SH-SY5Y (cell line): Measurements from ENCODE around the gene MCM7.

Source experiments
- GATA2 ChIP-seq: IDR thresholded peaks from 2 replicates; pipeline ENCODE4 v1.6.1; 2011; ENCODE audit warnings: mild to moderate bottlenecking, low read depth, low read length
- GATA3 ChIP-seq: IDR thresholded peaks from 2 replicates; pipeline ENCODE4 v1.6.1; 2011; ENCODE audit warnings: low read depth, mild to moderate bottlenecking, low read length, moderate library complexity

Gene MCM7

DNA sequence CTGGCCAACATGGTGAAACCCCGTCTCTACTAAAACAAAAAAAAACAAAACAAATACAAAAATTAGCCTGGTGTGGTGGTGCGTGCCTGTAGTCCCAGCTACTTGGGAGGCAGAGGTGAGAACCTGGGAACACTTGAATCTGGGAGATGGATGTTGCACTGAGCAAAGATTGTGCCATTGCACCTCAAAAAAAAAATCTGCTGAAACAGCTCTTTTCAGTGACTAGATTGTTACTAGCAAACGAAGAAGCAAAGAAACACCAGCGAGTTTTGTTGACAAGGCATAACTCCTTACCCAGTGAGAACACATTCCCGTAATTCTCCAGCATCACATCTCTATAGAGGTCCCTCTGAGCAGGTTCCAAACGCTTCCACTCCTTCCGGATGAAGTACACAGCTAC lies 26.4 kb downstream of the MCM7 start:
- no peak for TF ChIP-seq GATA2
- no peak for TF ChIP-seq GATA3

DNA sequence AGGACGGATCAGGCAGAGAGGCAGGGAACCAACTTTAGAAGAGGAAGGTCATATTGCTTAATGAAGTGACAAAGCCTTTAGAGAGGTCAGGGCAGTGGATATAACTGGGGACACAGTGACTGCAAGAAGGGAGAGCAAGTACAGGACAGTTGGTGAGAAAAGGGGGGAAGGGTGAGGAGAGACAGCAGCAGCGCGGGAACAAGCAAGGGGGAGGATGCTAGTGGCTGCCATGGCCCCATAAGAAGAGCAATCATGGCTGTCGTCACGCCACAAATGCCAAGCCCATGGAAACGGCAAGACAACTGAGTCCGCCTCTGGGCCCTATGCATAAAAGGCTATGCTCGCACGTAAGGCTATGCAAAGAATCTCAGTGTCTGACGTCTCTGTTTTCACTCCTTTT lies 28.7 kb downstream of the MCM7 start:
- TF ChIP-seq GATA2 (no peak), GATA3 (no peak)

DNA sequence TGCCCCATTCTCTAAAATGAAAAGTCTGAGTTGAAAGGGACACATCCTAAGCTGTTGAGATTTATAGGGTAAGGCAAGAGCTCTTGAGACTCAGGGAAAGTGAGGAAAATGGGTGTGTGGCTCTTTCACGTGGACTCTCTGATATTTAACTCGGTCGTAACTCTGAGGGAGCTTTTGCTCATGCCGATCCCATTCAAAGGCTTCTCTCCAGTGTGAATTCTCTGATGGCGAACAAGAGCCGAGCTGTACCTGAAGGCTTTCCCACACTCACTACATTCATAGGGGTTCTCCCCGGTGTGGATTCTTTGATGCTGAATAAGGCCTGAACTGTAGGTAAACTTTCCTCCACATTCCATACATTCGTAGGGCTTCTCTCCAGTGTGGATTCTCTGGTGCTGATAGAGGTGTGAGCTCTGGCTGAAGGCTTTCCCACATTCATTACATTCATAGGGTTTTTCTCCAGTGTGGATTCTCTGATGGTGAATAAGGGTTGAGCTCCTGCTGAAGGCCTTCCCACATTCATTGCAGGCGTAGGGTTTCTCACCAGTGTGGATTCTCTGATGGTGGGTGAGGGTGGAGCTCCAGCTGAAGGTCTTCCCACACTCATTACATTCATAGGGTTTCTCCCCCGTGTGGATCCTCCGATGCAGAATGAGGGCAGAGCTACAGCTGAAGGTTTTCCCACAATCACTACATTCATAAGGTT lies 30.0 kb downstream of the MCM7 start:
- TF ChIP-seq GATA3 (no peak), GATA2 (no peak)

DNA sequence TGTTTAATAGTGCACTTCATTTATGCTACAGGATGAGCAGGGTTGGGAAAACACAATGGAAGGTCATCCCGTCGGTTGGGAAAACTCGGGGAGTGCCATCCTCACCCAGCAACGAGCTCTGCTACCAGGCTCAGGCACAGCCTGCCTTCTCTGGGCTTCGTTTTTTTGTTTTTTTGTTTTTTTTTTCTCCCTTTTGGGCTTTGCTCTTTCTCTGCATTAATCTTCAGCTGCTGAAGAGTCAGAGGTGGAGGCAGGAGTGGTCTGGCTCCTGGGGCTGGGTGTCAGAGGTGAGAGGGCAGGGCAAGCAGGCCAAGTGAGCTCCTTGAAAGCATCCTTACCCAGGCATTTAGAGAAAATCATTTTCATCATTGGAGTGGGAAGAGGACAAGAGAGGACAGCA lies 31.2 kb downstream of the MCM7 start:
- TF ChIP-seq GATA3 (no peak), GATA2 (no peak)

DNA sequence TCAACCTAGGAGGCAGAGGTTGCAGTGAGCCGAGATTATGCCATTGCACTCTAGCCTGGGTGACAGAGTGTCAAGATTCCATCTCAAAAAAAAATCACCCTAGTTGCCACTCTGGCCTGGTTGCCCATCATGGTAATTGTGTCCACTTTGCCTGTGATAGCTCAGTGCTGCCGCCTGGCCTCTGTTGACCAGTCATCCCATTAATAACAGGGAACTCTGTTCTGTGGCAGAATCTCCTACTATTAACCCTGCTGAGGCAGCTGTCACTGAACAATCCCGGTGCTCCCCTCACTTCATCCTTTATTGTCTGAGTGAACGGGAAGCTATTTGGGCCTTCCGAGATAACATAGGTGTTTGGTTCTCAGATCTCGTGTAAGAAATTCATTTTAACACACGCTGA lies 34.2 kb downstream of the MCM7 start:
- no peak for TF ChIP-seq GATA3
- TF ChIP-seq GATA2 = no peak

DNA sequence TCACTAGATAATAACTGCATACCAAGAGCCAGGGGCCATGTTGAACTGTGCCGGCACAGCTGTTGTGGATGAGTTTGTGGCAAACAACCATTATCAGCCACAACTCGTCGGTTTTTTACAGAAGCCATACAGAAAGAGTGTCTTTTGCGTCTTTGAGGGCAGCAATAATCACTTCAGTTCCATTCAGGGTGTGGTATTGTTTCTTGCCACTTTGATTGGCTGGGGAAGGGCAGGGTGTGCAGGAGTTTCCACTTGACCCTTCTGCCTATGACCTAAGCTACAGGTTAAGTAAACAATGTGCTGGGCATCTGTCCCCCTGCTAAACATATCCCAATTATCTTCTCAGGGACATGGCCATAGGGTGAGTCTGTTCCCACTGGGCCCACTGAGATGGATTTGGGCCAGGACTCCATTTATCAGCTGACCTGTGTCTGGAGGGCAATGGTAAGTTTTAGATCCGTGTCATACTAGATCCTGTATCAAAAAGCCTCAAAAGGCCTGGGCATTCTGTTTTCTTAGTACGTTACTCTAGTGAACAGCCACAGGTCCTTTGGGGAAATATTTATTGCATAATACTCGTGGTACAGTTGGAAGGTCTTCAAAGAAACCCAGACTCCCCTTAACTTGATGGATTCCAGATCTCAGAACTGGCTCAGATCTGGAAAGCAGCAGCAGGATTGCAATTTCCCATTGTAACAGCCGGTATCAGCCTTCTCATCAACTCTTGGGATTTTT lies 35.6 kb downstream of the MCM7 start:
- TF ChIP-seq GATA3 (no peak), GATA2 (peak; percentile 63; the same call in 1 of the 2 replicates)

DNA sequence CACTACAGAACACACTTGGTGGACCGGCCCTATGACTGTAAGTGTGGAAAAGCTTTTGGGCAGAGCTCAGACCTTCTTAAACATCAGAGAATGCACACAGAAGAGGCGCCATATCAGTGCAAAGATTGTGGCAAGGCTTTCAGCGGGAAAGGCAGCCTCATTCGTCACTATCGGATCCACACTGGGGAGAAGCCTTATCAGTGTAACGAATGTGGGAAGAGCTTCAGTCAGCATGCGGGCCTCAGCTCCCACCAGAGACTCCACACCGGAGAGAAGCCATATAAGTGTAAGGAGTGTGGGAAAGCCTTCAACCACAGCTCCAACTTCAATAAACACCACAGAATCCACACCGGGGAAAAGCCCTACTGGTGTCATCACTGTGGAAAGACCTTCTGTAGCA lies 37.0 kb downstream of the MCM7 start:
- no peak for TF ChIP-seq GATA3
- TF ChIP-seq GATA2 = no peak

DNA sequence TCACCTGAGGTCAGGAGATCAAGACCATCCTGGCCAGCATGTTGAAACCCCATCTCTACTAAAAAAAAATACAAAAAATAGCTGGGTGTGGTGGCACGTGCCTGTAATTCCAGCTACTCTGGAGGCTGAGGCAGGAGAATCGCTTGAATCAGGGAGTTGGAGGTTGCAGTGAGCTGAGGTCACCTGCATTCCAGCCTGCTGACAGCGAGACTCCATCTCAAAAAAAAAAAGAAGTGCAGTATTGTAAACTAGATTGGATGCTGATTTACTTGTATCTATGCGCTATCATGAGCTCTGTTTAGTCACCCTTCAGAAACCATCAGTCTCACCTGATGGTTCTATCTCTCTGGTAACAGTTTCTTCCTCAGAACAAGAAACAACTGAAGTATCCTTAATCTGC lies 37.8 kb downstream of the MCM7 start:
- no peak for TF ChIP-seq GATA3
- TF ChIP-seq GATA2 = no peak

DNA sequence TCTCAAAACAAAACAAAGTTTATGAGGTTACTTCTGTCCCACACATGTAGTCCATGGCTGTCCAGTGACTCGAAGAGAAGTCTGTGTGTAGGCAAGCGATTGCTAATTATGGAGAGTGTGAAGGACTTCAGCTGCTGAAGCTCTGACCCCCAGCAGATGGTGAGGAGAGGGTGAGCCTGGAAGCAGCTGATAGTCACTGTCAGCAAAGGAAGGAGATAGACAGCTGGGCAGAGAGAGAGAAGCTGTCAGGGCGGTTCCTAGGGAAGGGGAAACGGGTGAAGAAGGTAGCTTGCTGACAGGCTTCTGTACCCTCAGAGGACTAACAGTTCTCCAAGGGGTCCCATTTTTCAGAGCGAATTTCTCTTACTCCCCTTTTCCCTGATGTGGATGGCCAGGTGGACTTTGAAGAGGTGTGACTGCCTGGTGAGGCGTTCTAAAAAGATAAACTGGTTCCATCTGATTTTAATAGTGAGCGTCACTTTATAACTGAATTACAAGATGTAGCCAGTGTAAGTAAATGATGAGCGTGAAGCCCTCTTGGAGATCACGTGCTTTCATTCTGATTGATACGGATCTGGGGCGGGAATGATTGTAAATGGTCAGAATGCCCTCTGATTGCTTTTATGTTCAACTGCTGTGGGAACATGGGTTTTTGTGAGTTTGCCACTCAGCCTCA lies 39.5 kb downstream of the MCM7 start:
- no peak for TF ChIP-seq GATA3
- no peak for TF ChIP-seq GATA2

DNA sequence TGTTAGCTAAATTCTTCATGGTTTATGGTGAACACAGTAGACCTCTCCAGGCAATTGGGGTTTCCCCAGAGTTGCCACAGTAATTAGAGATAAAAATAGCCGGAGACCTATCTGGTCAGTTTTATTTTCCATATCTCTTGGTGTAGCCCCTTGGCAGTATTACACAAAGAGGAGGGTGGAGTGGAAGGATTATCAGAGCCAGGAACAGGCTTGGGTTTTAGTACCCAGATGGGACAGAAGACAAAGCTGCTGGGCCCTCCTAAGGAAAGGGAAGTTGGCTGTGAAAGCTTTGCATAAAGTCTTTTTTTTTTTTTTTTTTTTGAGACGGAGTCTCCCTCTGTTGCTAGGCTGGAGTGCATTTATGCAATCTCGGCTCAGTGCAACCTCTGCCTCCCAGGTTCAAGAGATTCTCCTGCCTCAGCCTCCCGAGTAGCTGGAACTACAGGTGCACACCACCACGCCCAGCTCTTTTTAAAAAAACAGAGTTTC lies 41.9 kb downstream of the MCM7 start:
- no peak for TF ChIP-seq GATA3
- TF ChIP-seq GATA2 = no peak

DNA sequence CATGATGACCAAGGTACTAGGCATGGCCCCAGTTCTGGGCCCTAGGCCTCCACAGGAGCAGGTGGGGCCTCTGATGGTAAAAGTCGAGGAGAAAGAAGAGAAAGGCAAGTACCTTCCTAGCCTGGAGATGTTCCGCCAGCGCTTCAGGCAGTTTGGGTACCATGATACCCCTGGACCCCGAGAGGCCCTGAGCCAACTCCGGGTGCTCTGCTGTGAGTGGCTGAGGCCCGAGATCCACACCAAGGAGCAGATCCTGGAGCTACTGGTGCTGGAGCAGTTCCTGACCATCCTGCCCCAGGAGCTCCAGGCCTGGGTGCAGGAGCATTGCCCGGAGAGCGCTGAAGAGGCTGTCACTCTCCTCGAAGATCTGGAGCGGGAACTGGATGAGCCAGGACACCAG lies 44.2 kb downstream of the MCM7 start:
- TF ChIP-seq GATA3 = no peak
- TF ChIP-seq GATA2 = no peak

DNA sequence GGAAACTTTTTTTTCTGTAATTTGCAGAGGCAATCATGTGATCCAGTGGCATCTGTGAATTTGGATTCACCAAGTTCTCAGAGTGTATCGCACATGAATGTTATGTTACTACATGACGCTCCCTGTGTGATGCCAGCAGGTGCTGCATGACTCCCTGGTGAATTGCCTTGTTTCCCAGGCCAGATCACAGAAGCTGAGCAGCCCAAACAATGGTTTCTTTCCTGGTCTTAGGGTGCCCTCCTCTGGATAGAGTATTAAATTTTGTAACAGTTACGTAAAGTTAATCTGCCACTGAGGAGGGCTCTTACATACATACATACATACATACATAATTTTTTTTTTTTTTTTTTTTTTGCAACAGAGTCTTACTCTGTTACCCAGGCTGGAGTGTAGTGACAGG lies 48.0 kb downstream of the MCM7 start:
- TF ChIP-seq GATA2 (no peak), GATA3 (no peak)

DNA sequence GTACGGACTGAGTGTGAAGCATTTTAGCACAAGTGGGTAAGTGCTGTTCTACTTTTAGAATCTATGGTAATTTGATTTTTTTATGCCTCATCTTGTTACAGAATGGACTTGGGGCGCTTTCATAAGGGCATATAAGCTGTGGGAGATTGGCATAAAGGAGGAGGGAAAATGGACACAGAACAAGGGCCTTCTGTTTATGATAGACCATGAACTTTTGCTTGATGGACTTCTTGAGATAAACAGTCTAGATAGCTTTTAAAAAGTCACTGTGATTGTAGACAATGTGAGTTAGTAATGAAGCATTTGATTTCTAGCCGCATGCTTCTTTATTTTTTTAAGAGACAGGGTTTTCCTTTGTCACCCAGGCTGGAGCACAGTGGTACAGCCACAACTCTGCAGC lies 49.6 kb downstream of the MCM7 start:
- TF ChIP-seq GATA2 = no peak
- TF ChIP-seq GATA3 = no peak

DNA sequence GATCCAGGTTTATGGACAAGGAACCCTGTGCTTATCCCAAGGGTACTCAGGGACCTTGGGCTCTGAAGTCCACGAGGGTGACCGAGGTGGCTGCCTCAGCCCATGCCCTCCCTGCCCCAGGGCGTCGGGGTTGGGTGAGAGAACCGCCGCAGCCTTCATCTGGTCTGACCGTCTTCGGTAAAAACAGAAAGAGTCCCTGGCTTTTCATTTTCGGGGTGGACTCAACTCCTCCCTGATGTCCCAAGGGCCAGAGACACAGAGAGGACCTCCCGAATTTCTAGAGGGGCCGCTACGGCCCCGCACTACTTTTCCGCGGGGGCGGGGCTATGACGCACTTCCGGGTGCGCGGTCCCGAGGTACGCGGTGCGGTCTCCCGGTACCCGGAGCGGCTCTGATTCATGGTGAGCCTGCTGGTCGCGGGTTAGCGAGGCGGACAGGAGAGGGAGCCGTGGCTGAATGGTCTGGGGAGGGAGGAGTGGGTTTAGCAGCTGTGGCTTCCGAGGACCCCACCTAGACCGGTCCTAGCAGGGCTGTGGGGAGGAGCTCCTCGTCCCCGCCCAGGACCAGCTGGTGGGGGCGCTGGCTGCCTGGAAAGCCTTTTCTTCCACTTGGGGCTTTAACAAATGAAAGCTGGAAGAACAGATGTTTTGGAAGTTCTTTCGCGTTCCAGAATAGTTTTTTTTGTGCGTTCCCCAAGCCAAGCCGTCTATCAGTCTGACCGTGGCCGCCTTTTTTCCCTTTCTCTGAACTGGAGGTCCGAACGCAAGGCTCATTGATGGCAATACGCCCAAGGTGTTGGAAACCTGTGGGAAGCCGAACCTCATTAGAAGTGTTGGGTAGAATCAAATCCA lies 51.5 kb downstream of the MCM7 start, which contains the start of gene ZSCAN21:
TSS of gene ZSCAN21 (plus strand) at position 334 of the 851 bp plus-strand sequence. CDS start 7,233 bp downstream, outside the sequence.
- TF ChIP-seq GATA2 = no peak; the same call in 1 of the 2 replicates
